Lower leg skin (tissue), 4 donors: ENCODE measurements around the gene LIN7A. TPM values are rescaled to one million over a fixed set of nuclear protein-coding genes. Genes with fewer than 3 reads are reported as not detected.

ENCODE experiments used
- DNase-seq, 2 donors: peaks; one replicate each; pipeline ENCODE4 v3.0.0-alpha.2; 2019; ENCODE audit warnings: low spot score in 2 of 2
- H3K4me3 ChIP-seq: fragments of 200-600 bp; sonication (generic); 2 replicates; pipeline ENCODE4 v1.5.1; 2017; ENCODE audit warnings: mild to moderate bottlenecking, low read depth; ENCODE audit not compliant: poor library complexity, severe bottlenecking
- CTCF ChIP-seq, 3 donors: fragments of 450-650 bp; IDR thresholded peaks; one replicate each; pipeline ENCODE4 v1.5.1; 2016; ENCODE audit warnings: antibody characterized with exemption in 3 of 3, mild to moderate bottlenecking in 3 of 3, moderate library complexity in 2 of 3
- POLR2A ChIP-seq, 2 donors: fragments of 450-650 bp; IDR thresholded peaks; one replicate each; pipeline ENCODE4 v1.6.1; 2016 to 2017; ENCODE audit warnings: antibody characterized with exemption in 2 of 2, mild to moderate bottlenecking in 1 of 2, moderate library complexity in 1 of 2
- WGBS, 2 donors: methylation state at CpG; one replicate each; pipeline ENCODE4 v1.1.5; 2018; 5-methylcytosine and 5-hydroxymethylcytosine counted together
- intact Hi-C: fragments of 100-400 bp; cut with DNase I; formaldehyde crosslinking; loops from one replicate; pipeline ENCODE4 v1.15.0; 2023; ENCODE audit warnings: low total_unique reads
- total RNA-seq, 4 donors: library from RNA; depleted of rRNA; stranded (reverse); fragments of >200 nt; gene quantifications; one replicate each; pipeline ENCODE4 v1.1.0, GENCODE V29; 2016

LIN7A gene
- total RNA-seq, 4 donors from 2014 or later: 0.34 to 3.8 (median 0.64) TPM

- WGBS, 2 donors: 92% methylated on average over 1 of the region's 1 CpG
- DNase-seq: no peak
- TF ChIP-seq POLR2A (IDR thresholded peaks at IDR 0.05) (no peak), CTCF (IDR thresholded peaks at IDR 0.05) (no peak)
- intact Hi-C loops: no loop called here
- no peak overlapping the region for H3K4me3 ChIP-seq
Observed at GRCh38 chr12:80843969-80844368, 93.8 kb downstream of the LIN7A start.

GRCh38 chr12:80838708-80839107, 99.0 kb downstream of the LIN7A start:
- no peak overlapping the region for H3K4me3 ChIP-seq
- 71 to 76% methylated on average over 1 of the region's 1 CpG for WGBS, 2 donors
- TF ChIP-seq POLR2A (IDR thresholded peaks at IDR 0.05) (no peak), CTCF (IDR thresholded peaks at IDR 0.05) (no peak)
- DNase-seq: no peak
- intact Hi-C loops: no loop called here

- 41 to 44% methylated on average over 4 of the region's 4 CpGs for WGBS, 2 donors
- no peak for DNase-seq
- TF ChIP-seq CTCF (IDR thresholded peaks at IDR 0.05): no peak
- TF ChIP-seq POLR2A (IDR thresholded peaks at IDR 0.05): no peak
- intact Hi-C loops: no loop called here
- no peak overlapping the region for H3K4me3 ChIP-seq
Observed at GRCh38 chr12:80838024-80838658, 99.6 kb downstream of the LIN7A start.

GRCh38 chr12:80837342-80837978, 100.3 kb downstream of the LIN7A start:
- no peak for TF ChIP-seq POLR2A (IDR thresholded peaks at IDR 0.05)
- intact Hi-C loops: no loop called here
- H3K4me3 ChIP-seq: no peak overlapping the region
- 34 to 37% methylated on average over 5 of the region's 5 CpGs for WGBS, 2 donors
- no peak for DNase-seq

GRCh38 chr12:80834724-80835123, 103.0 kb downstream of the LIN7A start:
- TF ChIP-seq POLR2A (IDR thresholded peaks at IDR 0.05): no peak
- no peak for TF ChIP-seq CTCF (IDR thresholded peaks at IDR 0.05)
- no peak for DNase-seq
- no peak overlapping the region for H3K4me3 ChIP-seq
- intact Hi-C loops: no loop called here
- 0 to 33% methylated on average over 1 of the region's 1 CpG for WGBS, 2 donors

GRCh38 chr12:80830533-80831088, 107.1 kb downstream of the LIN7A start:
- 93 to 96% methylated on average over 4 of the region's 4 CpGs for WGBS, 2 donors
- intact Hi-C loops: no loop called here
- no peak overlapping the region for H3K4me3 ChIP-seq
- DNase-seq: no peak
- TF ChIP-seq CTCF (IDR thresholded peaks at IDR 0.05) (no peak), POLR2A (IDR thresholded peaks at IDR 0.05) (no peak)
